Right lobe of liver (tissue), 4 donors: ENCODE results near the gene INPP5A.

Experiments
- POLR2A ChIP-seq: fragments of 450-650 bp; IDR thresholded peaks from one replicate; pipeline ENCODE4 v1.6.1; 2017; ENCODE audit warnings: antibody characterized with exemption, mild to moderate bottlenecking
- TF ChIP-seq, protein P1 (sequence below), 4 donors: fragments of 200-600 bp in 3 of 4; fragments of 450-650 bp in 1 of 4; IDR thresholded peaks; one replicate each; pipeline versions ENCODE4 v1.5.1 to v1.8.0; 2016 to 2022; ENCODE audit warnings: antibody characterized with exemption in 4 of 4, mild to moderate bottlenecking in 2 of 4
- donor health status: DM: no; HTN: no; CAD: no.
- donor health status: DM: no; HTN: no; CAD: no.
- donor health status: DM: no; HTN: yes; CAD: no.

DNA sequence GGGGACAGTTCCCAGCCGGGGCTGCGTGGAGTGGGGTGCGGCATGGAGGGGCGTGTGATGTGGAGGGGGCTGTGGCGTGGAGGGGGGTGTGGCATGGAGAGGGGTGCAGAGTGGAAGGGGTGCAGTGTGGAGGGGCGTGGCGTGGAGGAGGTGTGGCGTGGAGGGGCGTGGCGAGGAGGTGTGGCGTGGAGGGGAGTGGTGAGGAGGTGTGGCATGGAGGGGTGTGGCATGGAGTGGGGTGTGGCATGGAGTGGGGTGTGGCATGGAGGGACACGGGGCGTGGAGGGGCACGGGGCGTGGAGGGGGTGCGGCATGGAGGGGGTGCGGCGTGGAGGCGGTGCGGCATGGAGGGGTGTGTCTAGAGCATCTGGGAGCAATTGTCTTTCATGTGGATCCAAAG is 214.8 kb downstream of the INPP5A start:
- no peak for TF ChIP-seq POLR2A
- TF ChIP-seq, protein P1, sequence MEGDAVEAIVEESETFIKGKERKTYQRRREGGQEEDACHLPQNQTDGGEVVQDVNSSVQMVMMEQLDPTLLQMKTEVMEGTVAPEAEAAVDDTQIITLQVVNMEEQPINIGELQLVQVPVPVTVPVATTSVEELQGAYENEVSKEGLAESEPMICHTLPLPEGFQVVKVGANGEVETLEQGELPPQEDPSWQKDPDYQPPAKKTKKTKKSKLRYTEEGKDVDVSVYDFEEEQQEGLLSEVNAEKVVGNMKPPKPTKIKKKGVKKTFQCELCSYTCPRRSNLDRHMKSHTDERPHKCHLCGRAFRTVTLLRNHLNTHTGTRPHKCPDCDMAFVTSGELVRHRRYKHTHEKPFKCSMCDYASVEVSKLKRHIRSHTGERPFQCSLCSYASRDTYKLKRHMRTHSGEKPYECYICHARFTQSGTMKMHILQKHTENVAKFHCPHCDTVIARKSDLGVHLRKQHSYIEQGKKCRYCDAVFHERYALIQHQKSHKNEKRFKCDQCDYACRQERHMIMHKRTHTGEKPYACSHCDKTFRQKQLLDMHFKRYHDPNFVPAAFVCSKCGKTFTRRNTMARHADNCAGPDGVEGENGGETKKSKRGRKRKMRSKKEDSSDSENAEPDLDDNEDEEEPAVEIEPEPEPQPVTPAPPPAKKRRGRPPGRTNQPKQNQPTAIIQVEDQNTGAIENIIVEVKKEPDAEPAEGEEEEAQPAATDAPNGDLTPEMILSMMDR (IDR thresholded peaks at IDR 0.05): no peak
